Peyer's patch (tissue), 4 donors: Measurements from ENCODE around the gene B3GNT4.

Experiments
- POLR2A ChIP-seq, 2 donors: fragments of 450-650 bp; IDR thresholded peaks; one replicate each; pipeline ENCODE4 v1.5.1; 2017; ENCODE audit warnings: antibody characterized with exemption in 2 of 2, mild to moderate bottlenecking in 2 of 2, moderate library complexity in 2 of 2
- TF ChIP-seq, protein P1 (sequence below), 6 experiments: fragments of 450-650 bp in 4 of 6; fragments of 200-600 bp in 2 of 6; sonication (generic) in 1 of 6; IDR thresholded peaks; one replicate each; pipeline ENCODE4 v1.5.1; 2017 to 2019; ENCODE audit warnings: antibody characterized with exemption in 6 of 6, mild to moderate bottlenecking in 3 of 6, moderate library complexity in 1 of 6

DNA sequence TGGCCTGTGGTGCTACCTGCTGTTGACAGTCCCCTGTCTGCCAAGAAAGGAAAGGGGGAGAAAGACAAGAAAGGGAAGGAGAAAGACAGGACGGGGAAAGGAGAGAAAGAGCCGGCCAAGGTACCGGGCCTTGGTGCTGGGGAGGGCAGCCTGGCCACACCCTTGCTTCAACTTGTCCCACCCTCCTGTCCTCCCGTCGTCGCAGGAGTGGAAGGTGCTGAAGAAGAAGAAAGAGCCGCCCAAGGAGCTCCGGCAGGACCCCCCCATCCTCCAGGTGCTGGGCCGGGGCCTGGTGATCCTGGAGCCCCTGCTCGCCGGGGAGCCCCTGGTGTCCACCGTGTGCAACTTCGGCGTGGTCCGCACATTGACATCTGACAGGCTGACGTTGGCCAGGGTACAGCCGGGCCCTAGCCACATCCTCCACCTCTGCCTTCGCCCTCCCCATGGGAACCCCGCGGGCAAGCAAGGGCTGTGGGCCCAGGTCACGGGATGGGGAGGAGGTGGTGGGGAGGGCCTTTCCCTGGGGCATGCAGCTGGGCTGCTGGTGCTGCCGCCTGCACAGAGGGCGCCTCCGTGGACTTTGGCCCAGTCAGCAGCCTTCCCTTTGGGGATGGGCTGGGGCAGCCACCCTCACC is 2.9 kb upstream of the B3GNT4 start:
- no peak for TF ChIP-seq POLR2A (IDR thresholded peaks at IDR 0.05)
- TF ChIP-seq, protein P1, sequence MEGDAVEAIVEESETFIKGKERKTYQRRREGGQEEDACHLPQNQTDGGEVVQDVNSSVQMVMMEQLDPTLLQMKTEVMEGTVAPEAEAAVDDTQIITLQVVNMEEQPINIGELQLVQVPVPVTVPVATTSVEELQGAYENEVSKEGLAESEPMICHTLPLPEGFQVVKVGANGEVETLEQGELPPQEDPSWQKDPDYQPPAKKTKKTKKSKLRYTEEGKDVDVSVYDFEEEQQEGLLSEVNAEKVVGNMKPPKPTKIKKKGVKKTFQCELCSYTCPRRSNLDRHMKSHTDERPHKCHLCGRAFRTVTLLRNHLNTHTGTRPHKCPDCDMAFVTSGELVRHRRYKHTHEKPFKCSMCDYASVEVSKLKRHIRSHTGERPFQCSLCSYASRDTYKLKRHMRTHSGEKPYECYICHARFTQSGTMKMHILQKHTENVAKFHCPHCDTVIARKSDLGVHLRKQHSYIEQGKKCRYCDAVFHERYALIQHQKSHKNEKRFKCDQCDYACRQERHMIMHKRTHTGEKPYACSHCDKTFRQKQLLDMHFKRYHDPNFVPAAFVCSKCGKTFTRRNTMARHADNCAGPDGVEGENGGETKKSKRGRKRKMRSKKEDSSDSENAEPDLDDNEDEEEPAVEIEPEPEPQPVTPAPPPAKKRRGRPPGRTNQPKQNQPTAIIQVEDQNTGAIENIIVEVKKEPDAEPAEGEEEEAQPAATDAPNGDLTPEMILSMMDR (IDR thresholded peaks at IDR 0.05) = no peak
